ENCODE results near the gene GCN1. TPM values are rescaled to one million over a fixed set of nuclear protein-coding genes. Genes with fewer than 3 reads are reported as not detected.

Gene GCN1
- total and polyA plus RNA-seq, 2 of the 8 experiments (the other 6 are each of a cell fraction or from before 2014, with no cell fraction given) = 61.4 to 133 TPM

GRCh38 chr12:120121766-120122293, 72.7 kb downstream of the GCN1 start:
- Histone ChIP-seq H3K27me3 (replicated peaks in 1 of 4; ENCODE audit: control insufficient read depth in 3 of 4, extremely low read depth in 1 of 4, insufficient read depth in 3 of 4, low read length in 3 of 4) (no peaks in the 10 kb centered on the region), H3K23me2 (ENCODE audit: low read depth, low read length) (peaks cover 4% of the 10 kb centered on the region; the same call in 1 of the 2 replicates), H3K79me1 (ENCODE audit: low read depth, low read length) (no peaks in the 10 kb centered on the region), H3K79me2 (ENCODE audit: control insufficient read depth in 1 of 2, insufficient read depth in 2 of 2, low read length in 2 of 2) (peaks cover 0 to 9% of the 10 kb centered on the region in 2 experiments; a peak in 2 of 4 replicates), H2BK20ac (ENCODE audit: low read length) (no peak overlapping the region), H3K36me3 (ENCODE audit: control insufficient read depth in 2 of 4, insufficient read depth in 4 of 4, low read length in 3 of 4) (peaks cover 0 to 6% (median 3%) of the 10 kb centered on the region in 4 experiments; a peak in 6 of 8 replicates), H3K9me3 (ENCODE audit: insufficient read depth in 2 of 2, low read depth in 1 of 2, low read length in 1 of 2) (no peaks in the 10 kb centered on the region), H4K5ac (ENCODE audit: insufficient read length, low read depth, low read length) (no peak overlapping the region), H3K56ac (replicated peaks; ENCODE audit: insufficient read length, low read depth, low read length) (no peak overlapping the region), H2BK15ac (ENCODE audit: low read length) (no peak overlapping the region), H4K8ac (ENCODE audit: extremely low read depth, insufficient read depth, low read length) (no peak overlapping the region), H2BK12ac (ENCODE audit: low read depth, low read length) (no peak overlapping the region), H4K91ac (replicated peaks; ENCODE audit: insufficient read length, low read length) (no peak overlapping the region), H4K20me1 (replicated peaks in 1 of 2; ENCODE audit: control insufficient read depth in 1 of 2, insufficient read depth in 2 of 2, low read length in 2 of 2) (peaks cover 0 to 2% of the 10 kb centered on the region in 2 experiments), H3K27ac (ENCODE audit: low read depth, low read length) (no peak overlapping the region), H2BK5ac (ENCODE audit: low read depth, low read length) (no peak overlapping the region), H3K9ac (replicated peaks in 1 of 4; ENCODE audit: extremely low read depth in 1 of 4, low read depth in 3 of 4, low read length in 3 of 4) (no peak overlapping the region), H2BK120ac (replicated peaks; ENCODE audit: low read depth, low read length) (no peak overlapping the region), H3K4me3 (ENCODE audit: extremely low read depth in 1 of 4, insufficient read depth in 2 of 4, low read depth in 3 of 4, low read length in 4 of 4) (no peak overlapping the region), H3K18ac (ENCODE audit: extremely low read depth, low read length) (no peak overlapping the region), H2AK5ac (ENCODE audit: low read depth, low read length) (no peak overlapping the region), H3K4me1 (replicated peaks in 1 of 4; ENCODE audit: control insufficient read depth in 3 of 4, insufficient read depth in 4 of 4, low read length in 3 of 4) (peaks cover 0 to 8% (median 3%) of the 10 kb centered on the region in 4 experiments; a peak in 4 of 7 replicates), H3K14ac (ENCODE audit: insufficient read length) (no peak overlapping the region), H3K23ac (ENCODE audit: insufficient read length) (no peak overlapping the region), H3K4me2 (ENCODE audit: insufficient read depth in 1 of 2, low read depth in 2 of 2, low read length in 2 of 2) (no peak overlapping the region), H2AFZ (ENCODE audit: low read length) (no peak overlapping the region), H3K4ac (replicated peaks; ENCODE audit: insufficient read length, low read depth, low read length) (no peak overlapping the region)
- CTCF ChIA-PET (ENCODE audit: partially characterized antibody) = no interaction called here
- POLR2A ChIA-PET (ENCODE audit: partially characterized antibody) = interaction anchor here (0.6 to 16.6 kb wide), 11 partner anchors 11 to 801 kb away, joined by 3 to 266 read pairs (median 5); partner anchors contain the start of genes GCN1, RNU4-2 and RPLP0
- DNase-seq (ENCODE audit: low read depth in 1 of 2, low spot score in 2 of 2) (no peak), FAIRE-seq (no peak)
- WGBS, 2 experiments (ENCODE audit: extremely low coverage in 1 of 2, insufficient coverage in 1 of 2, insufficient read length in 1 of 2, insufficient replicate concordance in 2 of 2, low coverage in 1 of 2, low lambda C conversion rate in 2 of 2, missing lambda C conversion rate in 1 of 2) = 85% methylated on average over 4 of the region's 4 CpGs; no CpG with 5 or more reads in 1 of the 2 experiments
- TF ChIP-seq CTCF (IDR thresholded peaks at IDR 0.05; ENCODE audit: control extremely low read depth in 1 of 3, insufficient read depth in 1 of 3, low read depth in 1 of 3, low read length in 3 of 3) (no peak), POU5F1 (IDR thresholded peaks at IDR 0.05; ENCODE audit: low read depth, low read length) (no peak), CHD1 (IDR thresholded peaks at IDR 0.05; ENCODE audit: low read depth, low read length) (no peak), BACH1 (IDR thresholded peaks at IDR 0.05; ENCODE audit: low read length) (no peak), NRF1 (IDR thresholded peaks at IDR 0.05; ENCODE audit: low read depth, low read length) (no peak), ATF2 (IDR thresholded peaks at IDR 0.05; ENCODE audit: low read length) (no peak), RBBP5 (IDR thresholded peaks at IDR 0.05; ENCODE audit: borderline replicate concordance, low read depth, low read length) (no peak), EGR1 (IDR thresholded peaks at IDR 0.05; ENCODE audit: borderline replicate concordance, low read depth, low read length) (no peak), ASH2L (IDR thresholded peaks at IDR 0.05; ENCODE audit: low read length) (no peak), TBP (IDR thresholded peaks at IDR 0.05; ENCODE audit: low read depth, low read length) (no peak)

All from H1 (cell line).